ENCODE results near the gene TCF7L2. TPM values are rescaled to one million over a fixed set of nuclear protein-coding genes. Genes with fewer than 3 reads are reported as not detected.

TCF7L2 gene
- total RNA-seq, 1 experiment from 2014 or later, result 45.2 TPM

DNA sequence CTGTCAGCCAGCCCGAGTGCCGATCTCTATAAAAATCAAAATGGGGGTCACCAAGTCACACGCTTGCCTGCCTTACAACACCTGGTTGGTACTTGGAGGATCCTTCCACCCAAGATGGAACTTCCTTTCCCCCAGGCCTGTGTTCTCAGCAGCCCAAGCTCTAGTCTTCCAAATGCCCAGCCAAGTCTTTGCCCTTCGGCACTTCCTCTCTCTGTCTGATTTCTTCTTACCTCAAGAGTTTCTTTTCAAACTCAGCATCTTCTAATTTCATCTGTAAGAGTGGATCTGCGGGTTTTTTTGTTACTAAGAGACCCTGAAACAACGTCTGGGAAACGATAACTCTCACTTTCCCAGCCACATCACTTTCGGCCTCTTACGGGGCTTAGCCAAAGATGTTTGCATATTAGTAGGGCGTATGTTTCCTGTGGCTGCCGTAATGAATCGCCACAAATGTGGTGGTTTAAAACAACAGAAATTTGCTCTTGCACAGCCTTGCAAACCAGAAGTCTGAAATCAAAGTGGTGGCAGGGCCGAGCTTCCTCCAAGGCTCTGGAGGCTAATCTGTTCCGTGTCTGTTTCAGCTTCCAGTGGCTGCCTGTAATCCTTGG, 219.9 kb downstream of the TCF7L2 start:
- TF ChIP-seq SIN3A (IDR thresholded peaks at IDR 0.05; ENCODE audit: borderline replicate concordance, insufficient read depth, low read depth, low read length) (no peak), POLR2AphosphoS5 (IDR thresholded peaks at IDR 0.05; ENCODE audit: low read depth, low read length) (no peak), TCF7L2 (IDR thresholded peaks at IDR 0.05; ENCODE audit: low read depth, low read length) (no peak), REST (IDR thresholded peaks at IDR 0.05; ENCODE audit: insufficient read depth in 1 of 2, low read depth in 2 of 2, low read length in 1 of 2) (no peak)
- TF ChIP-seq, protein P1, sequence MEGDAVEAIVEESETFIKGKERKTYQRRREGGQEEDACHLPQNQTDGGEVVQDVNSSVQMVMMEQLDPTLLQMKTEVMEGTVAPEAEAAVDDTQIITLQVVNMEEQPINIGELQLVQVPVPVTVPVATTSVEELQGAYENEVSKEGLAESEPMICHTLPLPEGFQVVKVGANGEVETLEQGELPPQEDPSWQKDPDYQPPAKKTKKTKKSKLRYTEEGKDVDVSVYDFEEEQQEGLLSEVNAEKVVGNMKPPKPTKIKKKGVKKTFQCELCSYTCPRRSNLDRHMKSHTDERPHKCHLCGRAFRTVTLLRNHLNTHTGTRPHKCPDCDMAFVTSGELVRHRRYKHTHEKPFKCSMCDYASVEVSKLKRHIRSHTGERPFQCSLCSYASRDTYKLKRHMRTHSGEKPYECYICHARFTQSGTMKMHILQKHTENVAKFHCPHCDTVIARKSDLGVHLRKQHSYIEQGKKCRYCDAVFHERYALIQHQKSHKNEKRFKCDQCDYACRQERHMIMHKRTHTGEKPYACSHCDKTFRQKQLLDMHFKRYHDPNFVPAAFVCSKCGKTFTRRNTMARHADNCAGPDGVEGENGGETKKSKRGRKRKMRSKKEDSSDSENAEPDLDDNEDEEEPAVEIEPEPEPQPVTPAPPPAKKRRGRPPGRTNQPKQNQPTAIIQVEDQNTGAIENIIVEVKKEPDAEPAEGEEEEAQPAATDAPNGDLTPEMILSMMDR (IDR thresholded peaks at IDR 0.05), result no peak
- Histone ChIP-seq H3K4me3 (ENCODE audit: low read depth in 2 of 2, low read length in 2 of 2) (no peak overlapping the region), H3K36me3 (ENCODE audit: control insufficient read depth, insufficient read depth, low read length) (peaks cover 8% of the 10 kb centered on the region), H3K27ac (ENCODE audit: low read length) (no peak overlapping the region), H3K4me1 (ENCODE audit: control insufficient read depth, insufficient read depth, low read length) (no peaks in the 10 kb centered on the region), H3K27me3 (ENCODE audit: control insufficient read depth, insufficient read depth, low read length) (no peaks in the 10 kb centered on the region), H3K9me3 (ENCODE audit: control insufficient read depth, insufficient read depth, low read depth, low read length) (no peaks in the 10 kb centered on the region)
- ChIA-PET CTCF (no interaction called here), POLR2A (no interaction called here)
- no TSS peak for BruUV-seq (replicated peaks)
- ATAC-seq (no peak), DNase-seq (ENCODE audit: low read depth, low spot score) (no peak)
- intact Hi-C loops (cut with micrococcal nuclease; ENCODE audit: unreplicated experiment) (no loop called here), in situ Hi-C loops (cut with HindIII; ENCODE audit: low pct_unique_long_range_greater_than_20kb, low sequenced_read_pairs) (no loop called here)

DNA sequence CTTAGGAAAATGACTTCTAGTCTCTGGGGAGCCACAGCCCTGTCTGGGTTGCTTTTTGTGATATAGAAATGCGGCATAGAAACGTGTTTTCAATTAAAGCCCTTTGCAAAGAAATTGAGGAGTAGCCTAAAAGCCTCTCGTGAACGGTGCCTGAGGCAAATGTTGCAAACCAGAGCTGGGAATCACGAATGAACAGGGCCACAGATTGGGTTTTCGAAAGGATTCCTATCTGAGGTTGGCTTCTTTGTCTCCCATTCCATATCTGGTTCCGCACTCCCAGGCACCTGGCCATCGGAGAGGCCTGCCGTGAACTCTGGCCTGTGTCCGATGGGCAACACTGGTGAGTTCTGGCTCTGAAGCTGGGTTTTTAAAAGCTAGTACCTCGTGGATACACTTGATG, 221.6 kb downstream of the TCF7L2 start:
- Histone ChIP-seq H3K36me3 (ENCODE audit: control insufficient read depth, insufficient read depth, low read length) (no peaks in the 10 kb centered on the region; the same call in 1 of the 2 replicates), H3K27ac (ENCODE audit: low read length) (no peak overlapping the region), H3K4me3 (ENCODE audit: low read depth in 2 of 2, low read length in 2 of 2) (no peak overlapping the region), H3K9me3 (ENCODE audit: control insufficient read depth, insufficient read depth, low read depth, low read length) (no peaks in the 10 kb centered on the region), H3K4me1 (ENCODE audit: control insufficient read depth, insufficient read depth, low read length) (no peaks in the 10 kb centered on the region), H3K27me3 (ENCODE audit: control insufficient read depth, insufficient read depth, low read length) (no peaks in the 10 kb centered on the region)
- CTCF ChIA-PET, result no interaction called here
- in situ Hi-C loops (cut with HindIII; ENCODE audit: low pct_unique_long_range_greater_than_20kb, low sequenced_read_pairs) (no loop called here), intact Hi-C loops (cut with micrococcal nuclease; ENCODE audit: unreplicated experiment) (no loop called here)
- ATAC-seq, result no peak
- BruUV-seq (replicated peaks), result no TSS peak
- POLR2A ChIA-PET, result no interaction called here
- TF ChIP-seq POLR2AphosphoS5 (IDR thresholded peaks at IDR 0.05; ENCODE audit: low read depth, low read length), result no peak
- no peak for TF ChIP-seq TCF7L2 (IDR thresholded peaks at IDR 0.05; ENCODE audit: low read depth, low read length)
- TF ChIP-seq, protein P1 (IDR thresholded peaks at IDR 0.05), result no peak
- no peak for TF ChIP-seq SIN3A (IDR thresholded peaks at IDR 0.05; ENCODE audit: borderline replicate concordance, insufficient read depth, low read depth, low read length)
- TF ChIP-seq REST (IDR thresholded peaks at IDR 0.05; ENCODE audit: insufficient read depth in 1 of 2, low read depth in 2 of 2, low read length in 1 of 2), result no peak
- DNase-seq (ENCODE audit: low read depth, low spot score), result no peak
